KMS-11 (cell line): ENCODE results near the gene NOL11.

Source experiments
- H2AFZ ChIP-seq: fragments of 200-600 bp; sonication (generic); 2 replicates; pipeline ENCODE4 v1.6.1; 2016; ENCODE audit warnings: antibody characterized with exemption, mixed run types, low read depth
- H3K27ac ChIP-seq: fragments of 200-600 bp; sonication (generic); 2 replicates; pipeline ENCODE4 v1.6.1; 2016; ENCODE audit warnings: mild to moderate bottlenecking, mixed run types
- H3K27me3 ChIP-seq: fragments of 200-600 bp; sonication (generic); 2 replicates; pipeline ENCODE4 v1.6.1; 2017; ENCODE audit warnings: mild to moderate bottlenecking, low read depth, mixed run types, moderate library complexity; ENCODE audit not compliant: insufficient read depth
- H3K36me3 ChIP-seq: fragments of 200-600 bp; sonication (generic); 2 replicates; pipeline ENCODE4 v1.6.1; 2017; ENCODE audit warnings: mild to moderate bottlenecking, mixed run types; ENCODE audit not compliant: insufficient read depth
- H3K4me1 ChIP-seq: fragments of 200-600 bp; sonication (generic); 2 replicates; pipeline ENCODE4 v1.6.1; 2016; ENCODE audit warnings: mild to moderate bottlenecking, low read depth, mixed run types; ENCODE audit not compliant: poor library complexity, severe bottlenecking
- H3K4me2 ChIP-seq: fragments of 200-600 bp; sonication (generic); 2 replicates; pipeline ENCODE4 v1.7.0; 2016; ENCODE audit warnings: mild to moderate bottlenecking, mixed run types
- H3K4me3 ChIP-seq: fragments of 200-600 bp; sonication (generic); IDR thresholded peaks from 2 replicates; pipeline ENCODE4 v1.6.1; 2017; ENCODE audit warnings: low read depth, low read length, mixed read lengths; ENCODE audit not compliant: insufficient read depth
- H3K79me2 ChIP-seq: fragments of 200-600 bp; sonication (generic); 2 replicates; pipeline ENCODE4 v1.6.1; 2016; ENCODE audit warnings: low read depth, mixed run types; ENCODE audit not compliant: insufficient read depth
- H3K9ac ChIP-seq: fragments of 200-600 bp; sonication (generic); 2 replicates; pipeline ENCODE4 v1.6.1; 2016; ENCODE audit warnings: mild to moderate bottlenecking, mixed run types
- H4K20me1 ChIP-seq: fragments of 200-600 bp; sonication (generic); 2 replicates; pipeline ENCODE4 v1.6.1; 2016; ENCODE audit warnings: mild to moderate bottlenecking, mixed run types; ENCODE audit not compliant: insufficient read depth
- CTCF ChIP-seq: fragments of 200-600 bp; sonication (generic); conservative IDR thresholded peaks from 2 replicates; pipeline ENCODE4 v1.6.1; 2017; ENCODE audit warnings: low read depth, mild to moderate bottlenecking, antibody characterized with exemption, low read length, moderate library complexity, mixed read lengths

The NOL11 gene

GRCh38 chr17:67717624-67718324 is at the start of gene NOL11:
Gene NOL11, plus strand, starts transcription at chr17:67717936. Its CDS starts 12 bp downstream, at chr17:67717948.
- Histone ChIP-seq H3K27ac (peak within 1 kb of the TSS; percentile 88), H3K4me2 (peak within 1 kb of the TSS; percentile 94), H3K4me3 (peak within 1 kb of the TSS; percentile 59), H3K27me3 (no peaks in the 10 kb centered on the region), H3K79me2 (peaks cover 31% of the 10 kb centered on the region), H3K36me3 (peaks cover 20% of the 10 kb centered on the region), H3K4me1 (peaks cover 31% of the 10 kb centered on the region), H2AFZ (peak within 1 kb of the TSS; percentile 88), H4K20me1 (no peaks in the 10 kb centered on the region), H3K9ac (peak within 1 kb of the TSS; percentile 96)
- TF ChIP-seq CTCF, result peak; percentile 87

GRCh38 chr17:67671493-67671892 is 46.2 kb upstream of the NOL11 start:
- Histone ChIP-seq H3K27ac (no peak overlapping the region), H4K20me1 (no peaks in the 10 kb centered on the region), H3K4me2 (no peak overlapping the region), H3K79me2 (no peaks in the 10 kb centered on the region), H3K36me3 (no peaks in the 10 kb centered on the region), H3K4me3 (no peak overlapping the region), H3K9ac (no peak overlapping the region), H3K27me3 (no peaks in the 10 kb centered on the region), H3K4me1 (peaks cover 36% of the 10 kb centered on the region), H2AFZ (no peak overlapping the region)
- TF ChIP-seq CTCF, result no peak

DNA sequence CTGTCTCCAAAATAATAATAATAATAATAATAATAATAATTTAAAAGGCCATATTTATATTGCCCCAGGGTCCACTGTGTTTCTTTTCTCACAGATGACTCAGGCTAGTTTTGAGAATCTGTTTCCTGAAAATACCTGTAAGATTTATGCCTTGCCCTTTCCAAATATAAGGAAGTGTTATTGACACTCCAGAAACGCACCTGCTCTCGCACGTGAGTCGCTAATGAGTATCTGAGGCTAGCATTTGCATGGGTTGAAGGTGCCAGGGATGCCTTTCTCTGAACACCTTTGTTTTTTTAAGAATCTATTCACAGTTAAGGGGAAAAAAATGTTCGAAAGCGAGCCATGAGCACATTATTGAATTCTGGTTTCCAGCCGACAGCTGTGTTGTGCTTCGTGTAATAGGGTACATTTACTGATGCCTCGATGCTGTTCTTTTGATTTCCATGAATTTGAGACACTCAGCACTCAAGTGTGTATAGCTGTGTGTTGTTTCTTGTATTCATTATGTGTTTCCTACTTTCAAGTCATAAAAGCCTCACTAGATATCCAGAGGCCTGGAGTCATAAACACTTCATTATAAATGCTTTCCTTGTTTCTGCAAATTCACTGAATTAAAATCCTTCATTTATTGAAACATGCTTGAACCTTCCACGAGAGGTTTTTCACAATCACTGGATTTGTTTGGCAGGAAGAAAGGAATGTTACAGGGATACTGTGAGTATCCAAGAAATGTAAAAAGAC is 45.0 kb upstream of the NOL11 start:
- Histone ChIP-seq H3K4me1 (peaks cover 49% of the 10 kb centered on the region), H2AFZ (no peak overlapping the region), H4K20me1 (no peaks in the 10 kb centered on the region), H3K27me3 (no peaks in the 10 kb centered on the region), H3K4me2 (no peak overlapping the region), H3K4me3 (no peak overlapping the region), H3K79me2 (no peaks in the 10 kb centered on the region), H3K36me3 (no peaks in the 10 kb centered on the region), H3K27ac (no peak overlapping the region), H3K9ac (no peak overlapping the region)
- no peak for TF ChIP-seq CTCF

- Histone ChIP-seq H3K27me3 (no peaks in the 10 kb centered on the region), H3K27ac (peak overlapping the region; percentile 2; the same call in 1 of the 2 replicates), H3K4me2 (peak overlapping the region; percentile 70), H3K4me1 (peaks cover 76% of the 10 kb centered on the region), H3K9ac (no peak overlapping the region), H3K79me2 (no peaks in the 10 kb centered on the region), H2AFZ (no peak overlapping the region), H4K20me1 (no peaks in the 10 kb centered on the region), H3K36me3 (no peaks in the 10 kb centered on the region), H3K4me3 (no peak overlapping the region)
- no peak for TF ChIP-seq CTCF
Observed at GRCh38 chr17:67675481-67675880, 42.3 kb upstream of the NOL11 start.
